Stimulated activated CD4-positive, alpha-beta T cell treated with anti-CD3 and anti-CD28 coated beads, Interleukin-1b, Interleukin-23, amount 100 ng/mL, for 48 hours (primary cell): Measurements from ENCODE around the gene HOXA10.

Experiments used
- DNase-seq: peaks from one replicate; pipeline ENCODE4 v3.0.0-alpha.2; 2020

Gene HOXA10

DNA sequence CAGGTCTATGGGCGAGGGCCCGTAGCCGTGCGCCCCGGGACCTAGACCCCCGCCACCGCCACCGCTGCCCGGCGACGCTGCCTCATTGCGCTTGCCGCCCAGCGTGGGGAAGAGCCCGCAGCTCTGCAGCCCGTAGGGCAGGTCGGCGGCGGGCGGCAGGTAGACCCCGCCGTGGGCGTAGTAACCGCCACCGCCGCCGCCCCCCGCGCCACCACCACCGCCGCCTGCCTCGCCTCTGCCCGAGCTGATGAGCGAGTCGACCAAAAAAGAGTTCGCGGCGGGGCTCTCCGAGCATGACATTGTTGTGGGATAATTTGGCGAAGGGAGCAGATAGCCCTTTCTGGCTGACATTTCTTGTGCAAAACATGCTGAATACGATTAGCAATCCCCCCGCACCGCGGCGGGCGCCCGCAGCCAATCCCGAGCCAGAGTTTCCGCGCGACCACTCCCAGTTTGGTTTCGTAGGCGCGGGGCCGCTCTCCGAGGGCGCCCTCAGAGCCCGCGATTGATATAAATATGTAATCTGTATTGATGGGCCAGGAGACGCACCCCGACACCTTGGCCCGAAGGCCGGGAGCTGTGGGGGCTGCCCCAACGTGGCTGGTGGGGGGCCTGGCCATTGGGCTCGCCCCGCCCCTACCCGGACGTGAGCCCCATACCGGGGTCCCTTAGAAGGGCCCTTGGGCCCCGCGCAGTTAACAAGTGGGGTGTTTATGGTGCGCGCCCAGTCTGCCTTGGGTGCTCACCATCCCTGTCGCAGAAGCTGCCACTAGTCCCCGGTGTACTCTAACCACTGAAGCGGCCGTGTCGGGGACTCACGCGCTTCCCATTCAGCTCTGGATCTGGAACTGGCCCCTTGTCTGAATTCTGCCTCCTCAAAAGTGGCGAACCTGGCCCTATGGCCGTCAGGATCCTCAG lies at the start of gene HOXA10:
TSS of gene HOXA10 (minus strand) at position 365 of the 918 bp plus-strand sequence. CDS start at position 351, 14 bp downstream.
- no peak for DNase-seq

DNA sequence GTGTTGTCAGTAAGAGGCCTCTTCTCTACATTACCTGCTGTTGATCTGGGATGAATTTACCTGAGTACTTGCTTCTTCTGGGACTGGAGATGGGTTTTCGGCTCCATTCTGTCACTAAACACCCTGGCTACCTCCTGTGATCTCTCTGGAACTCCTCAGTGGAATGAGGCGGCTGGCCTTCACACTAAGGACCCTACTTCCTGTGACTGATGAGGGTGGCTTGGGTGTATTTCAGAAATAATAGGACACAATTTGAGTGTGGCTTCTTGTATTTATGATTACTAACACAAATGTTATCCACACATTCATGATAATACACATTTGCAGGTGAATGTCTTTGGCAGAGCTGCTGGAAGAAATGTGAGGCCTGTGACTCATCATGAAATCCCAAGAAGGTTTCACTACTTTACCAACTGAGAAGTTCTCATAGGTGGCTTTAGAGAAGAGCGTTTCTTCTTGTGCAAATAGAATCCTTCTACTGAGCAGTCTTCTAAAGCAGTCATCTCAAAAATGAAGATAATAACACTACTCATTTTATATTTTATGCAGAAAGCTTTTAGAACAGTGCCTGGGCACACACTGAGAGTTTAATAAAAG lies 47.2 kb upstream of the HOXA10 start:
- no peak for DNase-seq

DNA sequence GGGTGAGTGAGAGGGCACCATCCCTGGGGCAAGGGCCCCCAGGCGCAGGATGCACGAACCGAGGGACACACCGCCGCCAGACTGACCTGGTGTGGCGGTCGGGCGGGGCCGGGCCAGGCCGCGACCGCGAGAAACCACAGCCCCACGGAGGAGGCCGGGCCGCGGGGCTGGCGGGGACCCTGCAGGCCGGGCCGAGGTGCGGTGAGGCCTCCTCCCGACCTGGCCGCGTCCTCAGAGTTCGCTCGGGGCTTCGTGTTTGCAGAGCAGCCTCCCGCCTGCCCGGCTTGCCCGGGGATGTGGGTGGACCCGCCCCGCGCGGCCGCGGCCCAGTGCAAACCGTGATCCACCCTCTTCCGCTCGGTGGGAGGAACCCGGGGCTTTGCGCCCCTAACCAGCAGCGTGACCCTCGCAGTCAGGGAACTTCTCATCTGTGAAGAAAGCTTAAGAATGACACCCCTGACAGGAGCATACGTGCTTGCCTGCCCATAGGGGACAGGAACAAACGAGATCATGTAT lies 46.4 kb upstream of the HOXA10 start:
- no peak for DNase-seq

- no peak for DNase-seq
Measured at GRCh38 chr7:27219821-27220220, 45.7 kb upstream of the HOXA10 start.

DNA sequence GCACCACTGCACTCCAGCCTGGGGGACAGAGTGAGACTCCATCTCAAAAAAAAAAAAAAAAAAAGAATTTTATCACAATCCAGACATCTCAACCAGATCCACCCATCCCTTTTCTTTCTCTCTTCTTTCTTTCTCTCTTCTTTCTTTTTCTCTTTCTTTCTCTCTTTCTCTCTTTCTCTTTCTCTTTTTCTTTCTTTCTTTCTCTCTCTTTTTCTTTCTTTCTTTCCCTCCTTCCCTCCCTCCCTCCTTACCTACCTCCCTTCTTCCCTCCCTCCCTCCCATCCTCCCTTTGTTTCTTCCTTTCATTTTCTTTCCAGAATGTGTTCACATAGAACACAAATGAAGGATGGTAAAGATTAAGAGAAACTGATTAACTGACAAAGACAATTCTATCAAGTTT lies 43.8 kb upstream of the HOXA10 start:
- no peak for DNase-seq

- no peak for DNase-seq
Measured at GRCh38 chr7:27215356-27215755, 41.2 kb upstream of the HOXA10 start.

GRCh38 chr7:27214239-27214950 lies 40.3 kb upstream of the HOXA10 start:
- DNase-seq: no peak

- no peak for DNase-seq
Measured at GRCh38 chr7:27213433-27214238, 39.5 kb upstream of the HOXA10 start.

DNA sequence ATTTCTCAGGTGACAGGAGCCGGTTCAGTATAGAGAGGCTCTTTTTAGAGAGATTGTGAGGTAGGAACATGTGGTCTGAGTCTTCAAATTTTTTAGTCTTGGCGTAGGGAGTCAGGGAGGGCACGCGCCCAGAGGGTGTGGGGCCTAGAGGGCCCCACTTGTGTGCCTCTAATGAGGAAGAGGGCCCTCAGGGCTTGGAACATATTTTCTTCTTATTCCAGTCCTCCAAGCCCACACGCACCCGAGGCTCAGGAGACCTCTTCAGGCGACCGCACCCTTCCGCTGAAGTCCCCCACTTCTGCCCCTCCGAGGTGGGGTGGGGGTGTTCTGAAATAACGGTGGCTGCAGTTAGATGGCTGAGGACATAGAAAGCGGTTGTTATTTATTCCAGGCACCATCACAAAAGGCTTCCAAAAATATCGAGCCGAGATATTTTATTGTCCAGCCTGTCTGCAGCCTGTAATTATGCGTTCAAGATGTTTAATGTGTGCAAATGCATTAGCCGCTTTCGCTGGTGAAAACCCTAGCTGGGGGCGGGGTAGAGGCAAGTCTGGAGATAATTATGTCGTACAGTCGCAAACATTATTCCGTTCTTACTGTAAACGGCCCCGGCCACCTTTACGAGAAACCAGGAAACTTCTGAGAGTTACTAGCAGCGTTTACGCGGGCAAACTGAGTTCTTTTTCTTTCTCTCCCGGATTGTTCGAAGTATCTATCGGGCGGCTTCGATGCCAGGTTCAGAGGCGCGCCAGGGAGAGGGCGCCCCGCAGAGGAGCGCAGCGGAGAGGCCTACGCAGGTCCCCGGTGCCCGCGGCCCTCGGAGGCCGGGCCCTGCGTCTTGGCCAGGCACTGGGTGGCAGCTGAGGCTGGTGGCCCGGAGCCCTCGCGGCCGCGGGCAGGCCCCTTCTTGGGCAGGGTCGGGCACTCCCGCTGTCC lies 38.6 kb upstream of the HOXA10 start:
- DNase-seq: no peak

- no peak for DNase-seq
Measured at GRCh38 chr7:27211764-27212204, 37.7 kb upstream of the HOXA10 start.

DNA sequence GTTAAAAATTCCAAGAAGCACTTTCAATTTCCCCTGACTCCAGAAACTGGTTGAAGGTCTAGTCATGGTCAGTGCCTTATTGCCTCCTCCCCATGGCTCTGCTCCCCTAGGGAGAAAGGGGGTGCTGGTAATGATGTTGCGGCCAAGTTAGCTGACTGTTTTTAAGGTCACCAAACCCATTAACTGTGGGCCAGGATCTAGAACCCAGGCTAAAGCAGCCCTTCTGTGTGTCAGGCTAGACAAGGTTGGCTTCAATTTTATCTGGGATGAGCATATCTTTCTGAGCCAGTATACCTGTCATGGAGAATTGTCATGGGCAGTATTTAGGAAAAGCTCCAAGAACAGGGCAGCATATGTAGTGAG lies 36.9 kb upstream of the HOXA10 start:
- DNase-seq: no peak

- DNase-seq: peak; percentile 37
Measured at GRCh38 chr7:27210441-27211083, 36.4 kb upstream of the HOXA10 start.

GRCh38 chr7:27209933-27210440 lies 35.9 kb upstream of the HOXA10 start:
- DNase-seq: no peak

- no peak for DNase-seq
Measured at GRCh38 chr7:27208998-27209397, 34.9 kb upstream of the HOXA10 start.

GRCh38 chr7:27207348-27207985 lies 33.3 kb upstream of the HOXA10 start:
- DNase-seq: no peak

DNA sequence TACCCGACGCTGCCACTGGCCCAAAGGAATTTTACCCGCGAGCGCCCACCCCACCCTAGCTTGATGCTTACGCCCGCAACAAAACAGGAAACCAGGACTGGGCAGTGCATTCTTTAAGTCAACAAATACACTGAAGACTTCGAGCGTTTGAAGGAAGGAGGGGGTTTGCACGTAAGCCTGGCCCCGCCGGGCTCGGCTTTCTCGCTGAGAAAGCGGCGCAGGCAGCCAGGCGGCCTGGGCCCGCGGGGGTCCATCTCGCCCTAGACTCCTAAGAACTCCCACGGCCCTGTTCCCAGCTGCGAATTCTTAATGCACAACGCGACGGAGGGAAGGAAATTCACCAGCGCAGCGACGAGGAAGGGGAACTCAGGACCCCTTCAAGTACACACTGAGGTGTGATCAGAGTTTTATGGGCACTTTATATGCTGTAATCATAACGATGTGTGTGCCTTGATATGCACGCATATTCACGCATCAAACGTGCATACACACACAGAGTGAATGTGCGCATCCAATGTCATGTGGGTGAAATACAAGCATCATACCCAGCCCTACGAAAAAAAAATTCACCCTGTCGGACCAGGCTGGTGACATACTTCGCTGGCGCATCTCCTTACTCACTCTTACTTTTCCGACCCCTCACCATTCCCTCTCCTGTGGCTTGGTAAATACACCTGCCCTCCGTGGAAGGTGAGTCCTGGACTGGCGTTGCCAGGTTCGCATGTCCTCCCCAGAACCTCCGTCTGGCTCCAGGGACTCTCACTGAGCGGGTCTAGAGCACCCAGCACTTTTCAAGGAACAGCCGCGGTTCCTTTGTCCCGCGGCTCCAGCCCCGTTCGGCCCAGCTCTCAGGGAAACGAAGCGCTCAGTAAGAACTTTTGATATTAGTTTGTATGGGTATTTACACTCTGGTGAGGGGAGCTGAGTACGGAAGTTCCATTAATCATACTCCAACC lies 31.5 kb upstream of the HOXA10 start:
- no peak for DNase-seq

DNA sequence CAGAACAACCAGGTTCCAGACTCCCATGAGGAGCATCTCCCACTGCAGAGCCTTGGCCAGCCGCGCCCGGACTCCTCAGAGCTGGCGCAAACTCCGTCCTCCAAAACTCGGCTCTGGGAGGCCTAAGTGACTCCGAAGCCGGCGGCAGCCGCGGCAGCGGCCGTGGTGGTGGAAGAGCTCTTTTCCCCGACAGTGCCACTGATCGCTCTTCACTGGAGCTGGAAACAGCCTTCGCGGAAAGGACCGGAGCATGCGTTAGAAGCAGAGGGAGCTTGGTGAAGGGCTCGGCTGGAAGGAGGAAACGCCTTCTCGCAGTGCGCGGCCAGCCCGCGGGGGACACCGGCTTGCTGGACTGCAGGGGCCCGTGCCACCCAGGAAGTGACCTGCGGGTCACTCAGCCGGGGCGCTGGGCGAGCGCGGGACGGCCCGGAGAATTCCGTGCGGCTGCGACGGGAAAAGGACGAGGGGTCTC lies 30.8 kb upstream of the HOXA10 start:
- DNase-seq: no peak

DNA sequence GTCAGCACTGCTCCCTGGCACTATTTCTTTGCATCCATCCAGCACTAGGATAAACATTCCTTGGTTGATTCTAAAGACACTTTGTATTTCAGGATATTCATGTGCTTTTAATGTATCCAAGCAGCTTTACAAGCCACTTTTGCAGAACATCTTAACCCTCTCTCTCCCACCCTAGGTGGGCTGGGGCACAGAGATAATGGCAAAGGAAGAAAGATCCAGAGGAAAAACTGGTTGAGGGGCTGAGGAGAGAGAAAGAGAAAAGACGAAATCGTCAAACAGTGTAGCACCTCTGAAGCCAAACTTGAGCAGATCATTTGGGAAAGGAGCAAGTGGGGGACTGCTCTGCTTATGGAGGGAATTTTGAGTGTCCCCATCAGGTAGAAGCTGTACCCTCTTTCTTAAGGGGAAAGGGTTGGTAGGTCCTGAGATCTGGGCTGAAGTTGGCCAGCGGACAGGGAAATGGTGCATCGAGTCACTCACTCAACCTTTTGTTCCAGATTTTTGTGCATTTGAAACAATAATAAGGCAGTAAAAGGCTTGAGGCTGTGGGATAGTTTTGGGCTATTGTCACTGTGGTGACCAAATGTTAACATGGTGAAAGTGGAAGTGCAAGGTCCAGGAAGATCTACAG lies 30.0 kb upstream of the HOXA10 start:
- DNase-seq: no peak
